Neutrophil (primary cell): ENCODE results near the gene HSF2BP.

Experiments used
- H3K27ac ChIP-seq: fragments of 200-600 bp; sonication (generic); 2 replicates; pipeline ENCODE4 v1.5.1; 2016; ENCODE audit warnings: mild to moderate bottlenecking, moderate library complexity
- H3K27me3 ChIP-seq: fragments of 200-600 bp; sonication (generic); 2 replicates; pipeline ENCODE4 v1.6.0; 2016; ENCODE audit warnings: mild to moderate bottlenecking
- H3K36me3 ChIP-seq: fragments of 200-600 bp; sonication (generic); 2 replicates; pipeline ENCODE4 v1.5.1; 2017
- H3K4me1 ChIP-seq, 2 experiments: fragments of 200-600 bp in 1 of 2; sonication (generic) in 1 of 2; 1 replicate in 1 of 2; 2 replicates in 1 of 2; pipeline versions ENCODE4 v1.5.1 to v1.6.1; 2013 to 2016; ENCODE audit warnings: low read depth in 1 of 2, low read length in 1 of 2, mild to moderate bottlenecking in 1 of 2, moderate library complexity in 1 of 2; ENCODE audit not compliant: control insufficient read depth in 1 of 2, insufficient read depth in 1 of 2
- H3K4me3 ChIP-seq, 2 experiments: fragments of 200-600 bp in 1 of 2; sonication (generic) in 1 of 2; 1 replicate in 1 of 2; 2 replicates in 1 of 2; pipeline ENCODE4 v1.5.1; 2013 to 2016; ENCODE audit warnings: low read depth in 1 of 2, low read length in 1 of 2, mild to moderate bottlenecking in 1 of 2, moderate library complexity in 1 of 2
- H3K9me3 ChIP-seq: fragments of 200-600 bp; sonication (generic); 2 replicates; pipeline ENCODE4 v1.5.1; 2016
- TF ChIP-seq, protein P1 (sequence below): fragments of 200-600 bp; sonication (generic); IDR thresholded peaks from 2 replicates; pipeline ENCODE4 v1.5.1; 2016; ENCODE audit warnings: antibody characterized with exemption

The HSF2BP gene

DNA sequence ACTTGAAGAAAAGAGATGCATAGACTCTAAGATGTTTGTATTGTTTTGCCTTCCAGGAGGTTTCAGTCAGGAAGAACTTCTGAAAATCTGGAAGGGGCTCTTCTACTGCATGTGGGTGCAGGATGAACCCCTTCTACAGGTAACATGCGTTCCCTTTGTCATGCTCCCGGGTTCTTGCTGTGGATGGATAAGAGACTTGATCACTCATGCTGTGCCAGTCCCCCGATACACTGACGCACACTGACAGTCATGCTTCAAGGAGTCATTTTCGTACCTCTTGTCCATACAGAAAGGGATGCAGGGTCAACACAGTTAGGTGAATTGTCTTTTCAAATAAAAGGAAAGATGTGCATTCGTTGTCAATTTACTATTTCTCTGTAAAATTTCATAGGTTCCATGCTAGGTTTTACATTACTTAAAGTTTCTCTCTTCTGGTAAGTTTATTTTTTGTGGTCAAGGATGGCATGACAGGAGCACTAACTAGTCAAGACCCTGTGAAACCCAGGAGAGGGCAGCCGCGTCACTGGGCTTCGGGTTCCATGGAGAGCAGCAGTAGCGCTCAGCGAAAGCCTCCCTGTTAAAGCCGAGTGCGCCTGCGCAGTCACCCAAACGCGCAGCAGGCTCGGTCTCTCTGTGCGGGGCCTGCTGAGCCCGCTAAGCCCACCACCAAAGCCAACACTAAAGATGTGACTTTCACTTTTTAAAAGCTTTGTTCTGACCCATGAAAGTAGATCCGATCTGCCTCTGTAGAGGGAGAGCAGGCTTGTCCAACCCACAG is 10.7 kb upstream of the HSF2BP start:
- Histone ChIP-seq H3K4me1 (no peaks in the 10 kb centered on the region), H3K4me3 (no peak overlapping the region), H3K36me3 (peaks cover 18% of the 10 kb centered on the region), H3K9me3 (no peaks in the 10 kb centered on the region), H3K27ac (no peak overlapping the region), H3K27me3 (no peaks in the 10 kb centered on the region)
- TF ChIP-seq, protein P1, sequence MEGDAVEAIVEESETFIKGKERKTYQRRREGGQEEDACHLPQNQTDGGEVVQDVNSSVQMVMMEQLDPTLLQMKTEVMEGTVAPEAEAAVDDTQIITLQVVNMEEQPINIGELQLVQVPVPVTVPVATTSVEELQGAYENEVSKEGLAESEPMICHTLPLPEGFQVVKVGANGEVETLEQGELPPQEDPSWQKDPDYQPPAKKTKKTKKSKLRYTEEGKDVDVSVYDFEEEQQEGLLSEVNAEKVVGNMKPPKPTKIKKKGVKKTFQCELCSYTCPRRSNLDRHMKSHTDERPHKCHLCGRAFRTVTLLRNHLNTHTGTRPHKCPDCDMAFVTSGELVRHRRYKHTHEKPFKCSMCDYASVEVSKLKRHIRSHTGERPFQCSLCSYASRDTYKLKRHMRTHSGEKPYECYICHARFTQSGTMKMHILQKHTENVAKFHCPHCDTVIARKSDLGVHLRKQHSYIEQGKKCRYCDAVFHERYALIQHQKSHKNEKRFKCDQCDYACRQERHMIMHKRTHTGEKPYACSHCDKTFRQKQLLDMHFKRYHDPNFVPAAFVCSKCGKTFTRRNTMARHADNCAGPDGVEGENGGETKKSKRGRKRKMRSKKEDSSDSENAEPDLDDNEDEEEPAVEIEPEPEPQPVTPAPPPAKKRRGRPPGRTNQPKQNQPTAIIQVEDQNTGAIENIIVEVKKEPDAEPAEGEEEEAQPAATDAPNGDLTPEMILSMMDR = no peak

DNA sequence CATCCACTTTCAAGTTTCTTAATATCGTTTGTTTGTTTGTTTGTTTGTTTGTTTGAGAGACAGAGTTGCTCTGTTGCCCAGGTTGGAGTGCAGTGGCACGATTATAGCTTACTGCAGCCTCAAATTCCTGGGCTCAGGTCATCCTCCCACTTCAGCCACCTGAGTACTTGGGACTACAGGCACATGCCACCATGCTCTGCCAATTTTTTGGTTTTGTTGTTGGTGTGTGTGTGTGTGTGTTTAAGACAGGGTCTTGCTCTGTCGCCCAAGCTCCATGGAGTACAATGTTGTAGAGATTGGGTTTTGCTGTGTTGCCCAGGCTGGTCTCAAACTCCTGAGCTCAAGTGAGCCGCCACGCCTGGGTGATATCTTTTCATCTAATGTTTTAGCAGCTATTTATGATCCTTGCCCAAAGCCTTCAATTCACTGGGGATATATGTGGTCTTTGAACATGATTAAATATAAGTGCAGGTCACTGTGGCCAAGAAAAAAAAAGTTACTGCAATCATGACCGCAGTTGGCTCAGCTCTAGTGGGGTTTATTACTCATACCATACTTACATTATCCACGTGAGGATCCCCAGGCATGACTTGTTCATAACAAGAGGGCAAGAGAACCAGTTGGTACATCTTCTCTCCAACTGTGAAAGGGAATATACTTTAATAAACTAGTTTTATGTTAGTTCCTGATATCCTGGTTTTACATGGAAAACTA is 8.1 kb upstream of the HSF2BP start:
- H3K27ac ChIP-seq = no peak overlapping the region
- H3K9me3 ChIP-seq = no peaks in the 10 kb centered on the region
- no peaks in the 10 kb centered on the region for H3K4me1 ChIP-seq
- TF ChIP-seq, protein P1 = no peak
- H3K4me3 ChIP-seq = no peak overlapping the region
- peaks cover 17% of the 10 kb centered on the region for H3K36me3 ChIP-seq
- H3K27me3 ChIP-seq = no peaks in the 10 kb centered on the region

GRCh38 chr21:43665879-43666278 is 6.6 kb upstream of the HSF2BP start:
- no peaks in the 10 kb centered on the region for H3K27me3 ChIP-seq
- no peak overlapping the region for H3K27ac ChIP-seq
- no peak overlapping the region for H3K4me3 ChIP-seq
- TF ChIP-seq, protein P1 = no peak
- no peaks in the 10 kb centered on the region for H3K9me3 ChIP-seq
- no peaks in the 10 kb centered on the region for H3K4me1 ChIP-seq
- H3K36me3 ChIP-seq = peaks cover 12% of the 10 kb centered on the region

- no peaks in the 10 kb centered on the region for H3K9me3 ChIP-seq
- H3K36me3 ChIP-seq = peaks cover 5% of the 10 kb centered on the region
- TF ChIP-seq, protein P1 = no peak
- H3K4me1 ChIP-seq = peaks cover 12 to 13% of the 10 kb centered on the region in 2 experiments
- H3K27ac ChIP-seq = no peak overlapping the region
- H3K27me3 ChIP-seq = peaks cover 9% of the 10 kb centered on the region
- H3K4me3 ChIP-seq = no peak overlapping the region
Observed at GRCh38 chr21:43664358-43664757, 5.1 kb upstream of the HSF2BP start.

DNA sequence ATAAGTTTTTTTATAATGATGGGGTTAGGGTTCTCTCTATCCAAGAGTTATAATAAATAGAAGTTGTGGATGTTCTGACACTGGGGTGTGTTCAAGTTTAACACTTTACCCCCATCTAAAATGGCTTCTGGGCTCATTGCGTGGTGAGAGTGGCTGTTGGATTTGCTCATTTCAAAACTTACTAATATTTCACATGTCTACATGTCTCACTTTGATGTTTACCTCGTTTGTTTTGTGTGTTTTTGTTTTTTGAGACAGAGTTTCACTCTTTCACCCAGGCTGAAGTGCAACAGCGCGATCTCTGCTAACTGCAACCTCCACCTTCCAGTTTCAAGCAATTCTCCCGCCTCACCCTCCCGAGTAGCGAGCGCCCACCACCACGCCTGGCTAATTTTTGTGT is 3.7 kb upstream of the HSF2BP start:
- H3K36me3 ChIP-seq = peaks cover 5% of the 10 kb centered on the region
- no peak overlapping the region for H3K27ac ChIP-seq
- peaks cover 16 to 18% of the 10 kb centered on the region in 2 experiments for H3K4me1 ChIP-seq
- TF ChIP-seq, protein P1 = no peak
- H3K9me3 ChIP-seq = no peaks in the 10 kb centered on the region
- no peak overlapping the region for H3K4me3 ChIP-seq
- peaks cover 19% of the 10 kb centered on the region for H3K27me3 ChIP-seq
